Transverse colon (tissue), 4 donors: ENCODE data around the gene IGF2BP1.

Experiments
- EP300 ChIP-seq: sonication (generic); formaldehyde crosslinking; IDR thresholded peaks from one replicate; pipeline ENCODE4 v1.6.1; 2017; ENCODE audit warnings: antibody characterized with exemption, low read depth
- POLR2A ChIP-seq: fragments of 450-650 bp; IDR thresholded peaks from one replicate; pipeline ENCODE4 v1.6.1; 2016; ENCODE audit warnings: antibody characterized with exemption, mild to moderate bottlenecking, moderate library complexity
- POLR2AphosphoS5 ChIP-seq, 3 donors: sonication (generic); formaldehyde crosslinking; IDR thresholded peaks; one replicate each; pipeline ENCODE4 v1.6.1; 2016; ENCODE audit warnings: antibody characterized with exemption in 3 of 3
- TF ChIP-seq, protein P1 (sequence below), 5 experiments: fragments of 200-600 bp in 3 of 5; fragments of 450-650 bp in 2 of 5; sonication (generic) in 3 of 5; IDR thresholded peaks; 1 replicate in 2 of 5; 2 replicates in 3 of 5; pipeline ENCODE4 v1.5.1; 2016 to 2017; ENCODE audit warnings: antibody characterized with exemption in 5 of 5, inconsistent platforms in 3 of 5, mild to moderate bottlenecking in 2 of 5, moderate library complexity in 1 of 5

DNA sequence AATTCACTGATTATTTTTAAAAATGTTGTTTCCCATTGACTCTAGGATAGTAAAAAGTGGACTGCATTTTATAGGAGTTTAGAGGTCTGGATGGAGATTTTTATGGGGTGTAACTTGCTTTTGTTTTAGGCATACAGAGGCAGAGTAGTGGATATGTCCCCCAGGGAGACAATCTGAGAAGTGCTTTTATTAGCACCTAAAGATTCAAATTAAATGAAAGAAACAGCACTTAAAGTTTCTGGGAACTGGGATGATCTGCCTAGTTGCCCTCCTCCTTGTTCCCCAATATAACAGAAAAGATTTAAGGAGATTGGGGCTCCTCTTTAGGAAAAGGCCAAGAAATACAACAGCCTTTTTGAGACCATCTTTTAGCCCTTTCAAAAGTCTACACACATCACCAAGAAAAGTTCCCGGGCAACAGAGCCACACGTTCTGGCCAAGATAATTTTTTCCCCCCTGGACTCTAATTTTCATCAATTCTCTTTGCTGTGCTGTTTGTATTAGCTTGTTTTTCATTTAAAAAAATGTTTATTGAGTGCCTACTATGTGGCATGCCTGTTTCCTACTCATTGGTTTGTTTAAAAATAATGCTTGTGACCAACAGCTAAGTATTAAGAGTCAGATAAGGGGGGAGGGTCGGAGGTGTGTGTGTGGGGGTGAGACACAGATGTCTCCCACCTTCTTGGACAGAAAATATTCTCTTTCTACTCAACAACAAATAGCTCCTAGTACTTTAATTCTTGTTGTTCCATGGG, 2.5 kb upstream of the IGF2BP1 start:
- TF ChIP-seq, protein P1, sequence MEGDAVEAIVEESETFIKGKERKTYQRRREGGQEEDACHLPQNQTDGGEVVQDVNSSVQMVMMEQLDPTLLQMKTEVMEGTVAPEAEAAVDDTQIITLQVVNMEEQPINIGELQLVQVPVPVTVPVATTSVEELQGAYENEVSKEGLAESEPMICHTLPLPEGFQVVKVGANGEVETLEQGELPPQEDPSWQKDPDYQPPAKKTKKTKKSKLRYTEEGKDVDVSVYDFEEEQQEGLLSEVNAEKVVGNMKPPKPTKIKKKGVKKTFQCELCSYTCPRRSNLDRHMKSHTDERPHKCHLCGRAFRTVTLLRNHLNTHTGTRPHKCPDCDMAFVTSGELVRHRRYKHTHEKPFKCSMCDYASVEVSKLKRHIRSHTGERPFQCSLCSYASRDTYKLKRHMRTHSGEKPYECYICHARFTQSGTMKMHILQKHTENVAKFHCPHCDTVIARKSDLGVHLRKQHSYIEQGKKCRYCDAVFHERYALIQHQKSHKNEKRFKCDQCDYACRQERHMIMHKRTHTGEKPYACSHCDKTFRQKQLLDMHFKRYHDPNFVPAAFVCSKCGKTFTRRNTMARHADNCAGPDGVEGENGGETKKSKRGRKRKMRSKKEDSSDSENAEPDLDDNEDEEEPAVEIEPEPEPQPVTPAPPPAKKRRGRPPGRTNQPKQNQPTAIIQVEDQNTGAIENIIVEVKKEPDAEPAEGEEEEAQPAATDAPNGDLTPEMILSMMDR (IDR thresholded peaks at IDR 0.05), result no peak
- TF ChIP-seq POLR2A (no peak), POLR2AphosphoS5 (IDR thresholded peaks at IDR 0.05) (no peak), EP300 (no peak)
